Measurements from ENCODE around the gene HTR1D.

DNA sequence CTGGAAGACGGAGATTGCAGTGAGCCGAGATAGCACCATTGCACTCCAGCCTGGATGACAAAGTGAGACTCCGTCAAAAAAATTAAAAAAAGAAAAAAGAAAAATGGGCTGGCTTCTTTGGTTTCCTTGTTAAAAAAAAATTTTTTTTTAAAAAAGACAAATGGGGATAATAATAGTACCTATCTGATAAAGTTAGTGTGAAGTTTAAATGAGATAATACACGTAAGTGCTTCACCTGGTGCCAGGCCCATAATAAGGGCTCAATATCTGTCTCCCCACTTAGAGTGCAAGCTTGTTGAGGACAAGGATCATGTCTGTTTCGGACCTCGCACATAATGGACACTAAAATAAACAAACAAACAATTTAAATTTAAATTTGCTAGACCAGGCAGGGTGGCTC, 30.0 kb upstream of the HTR1D start:
- TF ChIP-seq, protein P1, sequence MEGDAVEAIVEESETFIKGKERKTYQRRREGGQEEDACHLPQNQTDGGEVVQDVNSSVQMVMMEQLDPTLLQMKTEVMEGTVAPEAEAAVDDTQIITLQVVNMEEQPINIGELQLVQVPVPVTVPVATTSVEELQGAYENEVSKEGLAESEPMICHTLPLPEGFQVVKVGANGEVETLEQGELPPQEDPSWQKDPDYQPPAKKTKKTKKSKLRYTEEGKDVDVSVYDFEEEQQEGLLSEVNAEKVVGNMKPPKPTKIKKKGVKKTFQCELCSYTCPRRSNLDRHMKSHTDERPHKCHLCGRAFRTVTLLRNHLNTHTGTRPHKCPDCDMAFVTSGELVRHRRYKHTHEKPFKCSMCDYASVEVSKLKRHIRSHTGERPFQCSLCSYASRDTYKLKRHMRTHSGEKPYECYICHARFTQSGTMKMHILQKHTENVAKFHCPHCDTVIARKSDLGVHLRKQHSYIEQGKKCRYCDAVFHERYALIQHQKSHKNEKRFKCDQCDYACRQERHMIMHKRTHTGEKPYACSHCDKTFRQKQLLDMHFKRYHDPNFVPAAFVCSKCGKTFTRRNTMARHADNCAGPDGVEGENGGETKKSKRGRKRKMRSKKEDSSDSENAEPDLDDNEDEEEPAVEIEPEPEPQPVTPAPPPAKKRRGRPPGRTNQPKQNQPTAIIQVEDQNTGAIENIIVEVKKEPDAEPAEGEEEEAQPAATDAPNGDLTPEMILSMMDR (conservative IDR thresholded peaks at IDR 0.05; ENCODE audit: low read length), result no peak
- no peak for TF ChIP-seq EZH2phosphoT487 (IDR thresholded peaks at IDR 0.05; ENCODE audit: borderline replicate concordance)

Data from Loucy (cell line).